T-cell (primary cell): ENCODE data around the gene RGS7BP. TPM values are rescaled to one million over a fixed set of nuclear protein-coding genes. Genes with fewer than 3 reads are reported as not detected.

Source experiments
- ATAC-seq, 4 experiments: fragments of 200-7000 bp in 3 of 4; fragments of 150-1000 bp in 1 of 4; cut with Tn5 transposase; replicated peaks in 1 of 4; 1 replicate in 3 of 4; 2 replicates in 1 of 4; pipeline ENCODE4 v1.10.0; 2021; ENCODE audit warnings: moderate library complexity in 3 of 4, mild to moderate bottlenecking in 2 of 4, moderate number of reproducible peaks in 1 of 4
- CTCF ChIA-PET, 2 donors: fragments of 300-600 bp; sonication (Branson Sonifier 250); formaldehyde crosslinking; loops; one replicate each; lab custom pipeline; 2022; ENCODE audit warnings: antibody characterized with exemption in 2 of 2; lab: Charles Lee
- POLR2A ChIA-PET, 2 donors: fragments of 300-600 bp; sonication (Branson Sonifier 250); formaldehyde crosslinking; loops; one replicate each; lab custom pipeline; 2022; ENCODE audit warnings: antibody characterized with exemption in 2 of 2; lab: Charles Lee
- DNase-seq, 35 experiments: peaks; one replicate each; pipeline versions ENCODE4 v3.0.0 to v3.0.0-alpha.2; 2013 to 2023
- H3K27ac ChIP-seq: one replicate; pipeline ENCODE4 v1.5.1; 2013; ENCODE audit warnings: low read length
- H3K27me3 ChIP-seq, 2 experiments: replicated peaks in 1 of 2; 1 replicate in 1 of 2; 2 replicates in 1 of 2; pipeline versions ENCODE4 v1.6.1 to v1.7.0; 2013; ENCODE audit warnings: low read length in 1 of 2, mixed read lengths in 1 of 2; ENCODE audit not compliant: control insufficient read depth in 2 of 2, insufficient read depth in 2 of 2; ENCODE audit errors: extremely low read depth in 1 of 2
- H3K36me3 ChIP-seq, 2 donors: 1 replicate in 1 of 2; 2 replicates in 1 of 2; pipeline versions ENCODE4 v1.6.1 to v1.7.0; 2013; ENCODE audit warnings: low read length in 1 of 2; ENCODE audit not compliant: control insufficient read depth in 2 of 2, insufficient read depth in 1 of 2; ENCODE audit errors: extremely low read depth in 1 of 2
- H3K4me1 ChIP-seq, 2 experiments: 1 replicate in 1 of 2; 2 replicates in 1 of 2; pipeline versions ENCODE4 v1.6.1 to v1.7.0; 2013; ENCODE audit warnings: low read length in 2 of 2, mixed read lengths in 1 of 2; ENCODE audit not compliant: insufficient read depth in 2 of 2, control insufficient read depth in 1 of 2; ENCODE audit errors: extremely low read depth in 1 of 2
- H3K4me3 ChIP-seq, 2 donors: 1 replicate in 1 of 2; 2 replicates in 1 of 2; pipeline versions ENCODE4 v1.5.1 to v1.7.0; 2013; ENCODE audit warnings: mild to moderate bottlenecking in 2 of 2, low read length in 1 of 2, moderate library complexity in 1 of 2; ENCODE audit not compliant: control insufficient read depth in 1 of 2; ENCODE audit errors: extremely low read depth in 1 of 2
- H3K9me3 ChIP-seq: 2 replicates; pipeline ENCODE4 v1.7.0; 2013
- H3K27ac Mint-ChIP-seq, 2 donors: one replicate each; pipeline ENCODE4 v1.8.0; 2020 to 2021; ENCODE audit warnings: mild to moderate bottlenecking in 2 of 2, mixed read lengths in 2 of 2
- H3K27me3 Mint-ChIP-seq, 2 donors: one replicate each; pipeline ENCODE4 v1.8.0; 2021 to 2022; ENCODE audit warnings: mixed read lengths in 2 of 2
- H3K36me3 Mint-ChIP-seq: one replicate; pipeline ENCODE4 v1.8.0; 2021; ENCODE audit warnings: mixed read lengths
- H3K4me1 Mint-ChIP-seq, 3 donors: one replicate each; pipeline ENCODE4 v1.8.0; 2020 to 2022; ENCODE audit warnings: mixed read lengths in 3 of 3, mild to moderate bottlenecking in 1 of 3
- H3K4me3 Mint-ChIP-seq, 3 donors: one replicate each; pipeline ENCODE4 v1.8.0; 2020 to 2022; ENCODE audit warnings: mild to moderate bottlenecking in 3 of 3, mixed read lengths in 3 of 3, moderate library complexity in 3 of 3
- H3K9me3 Mint-ChIP-seq, 3 donors: one replicate each; pipeline ENCODE4 v1.8.0; 2020 to 2022; ENCODE audit warnings: mixed read lengths in 3 of 3
- WGBS: methylation state at CpG from one replicate; pipeline ENCODE4 v1.1.5; 2013; ENCODE audit warnings: missing lambda C conversion rate; ENCODE audit not compliant: insufficient coverage; 5-methylcytosine and 5-hydroxymethylcytosine counted together
- total RNA-seq, 35 experiments: library from RNA in 6 of 35; stranded (reverse) in 6 of 35; fragments of 120-200 nt in 1 of 35; gene quantifications; one replicate each; pipeline versions ENCODE4 v1.2.1 to v1.2.4 and lab custom pipeline; 2013 to 2026

Gene RGS7BP
- total RNA-seq, 5 donors from 2014 or later (not counting 1 experiment from before 2014, with no cell fraction given), result not detected

DNA sequence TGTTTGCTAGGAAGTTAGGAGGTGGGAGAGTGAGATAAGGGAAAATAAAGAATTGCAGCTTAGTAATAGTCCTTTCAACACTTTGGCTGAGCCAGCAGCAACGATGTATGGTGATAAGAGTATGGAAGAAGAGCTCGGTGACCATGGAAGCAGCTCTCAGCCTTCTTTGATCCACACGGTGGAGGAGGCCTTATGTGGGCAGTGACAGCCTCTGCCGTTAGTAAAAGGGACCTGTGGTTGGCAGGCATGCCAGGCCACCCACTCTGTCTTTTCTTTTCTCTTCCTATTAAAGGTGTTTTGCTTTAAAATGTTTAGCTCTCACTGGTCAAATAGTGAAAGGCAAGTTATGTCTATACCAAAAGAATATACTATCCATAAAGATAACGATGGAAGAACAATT lies 7.7 kb downstream of the RGS7BP start:
- WGBS, result 30% methylated on average over 2 of the region's 5 CpGs
- Histone ChIP-seq H3K36me3 (no peaks in the 10 kb centered on the region), H3K4me1 (no peaks in the 10 kb centered on the region), H3K9me3 (no peaks in the 10 kb centered on the region), H3K27ac (no peak overlapping the region), H3K27me3 (no peaks in the 10 kb centered on the region), H3K4me3 (no peak overlapping the region)
- ATAC-seq (no peak), DNase-seq (no peak)
- H3K27me3 Mint-ChIP-seq, result peaks cover under 1 to 6% of the 10 kb centered on the region in 2 donors
- no peak overlapping the region for H3K27ac Mint-ChIP-seq
- H3K4me3 Mint-ChIP-seq, result no peak overlapping the region
- H3K36me3 Mint-ChIP-seq, result no peaks in the 10 kb centered on the region
- H3K9me3 Mint-ChIP-seq, result peaks cover 0 to 6% (median 0%) of the 10 kb centered on the region in 3 donors
- CTCF ChIA-PET, result no interaction called here
- POLR2A ChIA-PET, result no interaction called here
- no peaks in the 10 kb centered on the region for H3K4me1 Mint-ChIP-seq

DNA sequence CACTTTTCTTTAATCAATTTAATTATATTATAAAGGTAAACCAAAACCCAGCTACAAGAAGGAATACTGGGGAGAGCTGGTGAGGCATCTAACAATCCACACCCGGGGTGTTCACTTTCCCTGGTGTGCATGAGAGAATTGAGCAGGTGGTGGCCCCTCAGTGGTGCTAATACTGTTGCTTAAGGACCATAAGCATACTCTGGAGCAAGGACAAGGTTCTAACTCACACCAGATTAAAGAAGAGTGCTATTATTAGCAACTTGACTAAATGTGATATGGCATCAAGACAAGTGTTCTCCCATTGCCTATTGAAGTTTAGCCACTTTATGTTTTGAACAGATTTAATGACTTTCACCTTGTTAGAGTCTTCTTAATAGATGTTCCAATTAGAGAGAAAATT lies 8.8 kb downstream of the RGS7BP start:
- ChIA-PET POLR2A (no interaction called here), CTCF (no interaction called here)
- peaks cover 0 to 4% of the 10 kb centered on the region in 2 donors for H3K27me3 Mint-ChIP-seq
- H3K4me1 Mint-ChIP-seq, result no peaks in the 10 kb centered on the region
- no peak overlapping the region for H3K4me3 ChIP-seq
- H3K36me3 ChIP-seq, result no peaks in the 10 kb centered on the region
- H3K9me3 Mint-ChIP-seq, result peaks cover 0 to 6% (median 0%) of the 10 kb centered on the region in 3 donors
- no peak overlapping the region for H3K4me3 Mint-ChIP-seq
- ATAC-seq (no peak), DNase-seq (no peak)
- no peaks in the 10 kb centered on the region for H3K36me3 Mint-ChIP-seq
- H3K4me1 ChIP-seq, result no peaks in the 10 kb centered on the region
- H3K27ac ChIP-seq, result no peak overlapping the region
- 80% methylated on average over 1 of the region's 1 CpG for WGBS
- H3K27ac Mint-ChIP-seq, result no peak overlapping the region
- no peaks in the 10 kb centered on the region for H3K9me3 ChIP-seq
- H3K27me3 ChIP-seq, result no peaks in the 10 kb centered on the region

DNA sequence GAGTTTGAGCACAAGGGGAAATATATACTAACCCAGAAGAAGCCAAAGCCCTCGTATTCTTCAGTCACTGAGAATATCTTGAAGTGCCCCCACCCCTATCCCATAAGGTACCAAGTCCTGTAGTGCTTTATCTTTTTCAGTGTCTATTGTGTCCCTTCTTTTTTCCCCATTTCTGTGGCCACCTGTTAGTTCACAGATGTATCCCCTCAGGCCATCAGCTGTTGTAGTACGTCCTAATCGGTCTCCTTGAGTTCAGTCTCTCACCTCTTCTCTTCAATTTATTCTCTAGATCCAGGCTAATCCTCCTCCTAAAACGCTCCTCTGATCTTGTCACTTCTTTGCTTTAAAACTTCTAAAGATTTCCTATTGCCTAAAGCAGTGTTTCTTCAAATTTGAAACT lies 10.4 kb downstream of the RGS7BP start:
- Mint-ChIP-seq H3K4me1 (no peaks in the 10 kb centered on the region), H3K9me3 (peaks cover 0 to 6% (median 0%) of the 10 kb centered on the region in 3 donors), H3K36me3 (no peaks in the 10 kb centered on the region), H3K27ac (no peak overlapping the region), H3K27me3 (peaks cover 0 to 4% of the 10 kb centered on the region in 2 donors), H3K4me3 (no peak overlapping the region)
- no peaks in the 10 kb centered on the region for H3K9me3 ChIP-seq
- no peak overlapping the region for H3K27ac ChIP-seq
- H3K4me3 ChIP-seq, result no peak overlapping the region
- CTCF ChIA-PET, result no interaction called here
- WGBS, result 100% methylated on average over 2 of the region's 4 CpGs
- no peaks in the 10 kb centered on the region for H3K27me3 ChIP-seq
- DNase-seq, result no peak
- no peaks in the 10 kb centered on the region for H3K4me1 ChIP-seq
- ATAC-seq, result no peak
- POLR2A ChIA-PET, result no interaction called here
- H3K36me3 ChIP-seq, result no peaks in the 10 kb centered on the region

DNA sequence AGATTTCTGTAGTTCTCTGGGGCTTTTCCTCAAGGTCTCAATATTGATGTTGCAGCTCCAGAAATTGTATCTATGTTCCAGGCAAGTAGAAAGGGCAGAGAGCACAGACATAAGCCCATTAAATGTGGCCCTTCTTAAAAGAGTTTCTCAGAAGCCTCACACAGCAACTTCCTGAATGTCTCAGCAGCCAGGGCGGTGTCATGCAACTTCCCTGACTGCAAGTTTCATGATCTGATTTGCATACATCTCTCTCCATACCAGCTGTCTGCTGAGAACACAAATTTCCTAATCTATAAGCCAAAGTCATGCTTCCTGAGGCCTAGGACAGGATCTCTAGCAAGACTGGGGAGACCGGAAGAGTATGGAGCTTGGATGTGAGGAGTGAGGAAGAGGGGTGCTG lies 13.0 kb downstream of the RGS7BP start:
- Histone ChIP-seq H3K9me3 (no peaks in the 10 kb centered on the region), H3K4me1 (no peaks in the 10 kb centered on the region), H3K27me3 (no peaks in the 10 kb centered on the region), H3K27ac (no peak overlapping the region), H3K4me3 (no peak overlapping the region), H3K36me3 (no peaks in the 10 kb centered on the region)
- Mint-ChIP-seq H3K4me1 (no peaks in the 10 kb centered on the region), H3K27me3 (peaks cover 0 to 4% of the 10 kb centered on the region in 2 donors), H3K27ac (no peak overlapping the region), H3K9me3 (peaks cover 0 to 9% (median 0%) of the 10 kb centered on the region in 3 donors), H3K36me3 (no peaks in the 10 kb centered on the region), H3K4me3 (no peak overlapping the region)
- WGBS, result no CpG with 5 or more reads among the region's 2 CpGs
- ChIA-PET POLR2A (interaction anchor here in 1 of 2 donors (0.5 kb wide), 1 partner anchor 11 kb away, joined by 3 read pairs; no protein-coding TSS in a partner anchor), CTCF (no interaction called here)
- ATAC-seq (no peak), DNase-seq (no peak)

DNA sequence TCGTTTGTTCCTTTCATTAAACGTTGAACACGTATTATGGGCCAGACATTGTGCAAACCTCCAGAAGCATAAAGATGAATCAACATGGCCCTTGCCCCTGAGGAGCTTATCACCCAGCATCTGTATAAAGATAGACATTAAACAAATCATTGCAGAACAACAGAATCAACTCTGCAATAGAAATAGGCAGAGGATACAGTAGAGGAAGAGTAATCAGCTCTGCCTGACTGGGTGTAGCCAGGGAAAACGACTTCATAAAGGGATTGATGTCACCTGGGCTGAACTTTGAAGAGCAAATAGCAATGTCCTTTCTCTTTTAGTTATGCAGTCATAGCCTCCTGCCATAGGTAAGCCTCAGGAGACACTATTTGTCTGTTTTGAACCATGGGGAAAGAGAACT lies 13.4 kb downstream of the RGS7BP start:
- ATAC-seq (no peak), DNase-seq (no peak)
- H3K36me3 ChIP-seq, result no peaks in the 10 kb centered on the region
- H3K9me3 ChIP-seq, result no peaks in the 10 kb centered on the region
- Mint-ChIP-seq H3K36me3 (no peaks in the 10 kb centered on the region), H3K4me3 (no peak overlapping the region), H3K27me3 (peaks cover 0 to 2% of the 10 kb centered on the region in 2 donors), H3K27ac (no peak overlapping the region), H3K9me3 (peaks cover 0 to 9% (median 0%) of the 10 kb centered on the region in 3 donors), H3K4me1 (no peaks in the 10 kb centered on the region)
- 14% methylated on average over 1 of the region's 4 CpGs for WGBS
- no peak overlapping the region for H3K4me3 ChIP-seq
- ChIA-PET CTCF (no interaction called here), POLR2A (no interaction called here)
- H3K27me3 ChIP-seq, result no peaks in the 10 kb centered on the region
- H3K27ac ChIP-seq, result no peak overlapping the region
- H3K4me1 ChIP-seq, result no peaks in the 10 kb centered on the region

DNA sequence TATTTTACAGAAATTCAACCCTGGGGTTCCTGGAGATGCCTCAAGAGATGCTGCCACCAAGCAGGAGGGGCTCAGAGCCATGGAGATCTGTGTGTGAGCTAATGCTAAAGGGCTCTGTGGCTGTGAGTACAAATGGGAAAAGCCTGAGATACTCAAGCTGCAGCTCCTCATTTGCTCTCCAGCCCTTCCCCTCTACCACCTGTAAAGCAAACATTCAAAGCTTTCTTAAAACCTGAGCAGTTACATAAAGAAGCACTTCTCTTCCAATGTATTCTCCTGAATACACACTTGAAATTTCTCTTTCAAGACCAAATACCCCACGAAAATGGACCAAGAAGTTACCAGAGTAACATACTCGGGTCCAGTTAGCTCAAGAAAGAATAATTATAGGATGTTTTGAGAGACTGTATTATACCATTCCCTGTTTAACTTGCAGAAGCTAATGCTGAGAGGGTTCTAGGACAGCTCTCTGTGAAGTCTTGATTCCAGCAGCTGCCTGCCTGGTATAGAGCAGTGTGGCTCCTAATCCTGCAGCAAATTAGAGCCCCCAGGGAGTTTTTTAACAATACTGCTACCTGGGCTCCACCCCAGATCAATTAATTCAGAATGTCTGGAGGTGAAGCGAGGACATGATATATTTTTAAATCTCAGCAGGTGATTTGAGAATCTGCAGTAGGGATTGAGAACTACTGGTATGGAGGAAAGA lies 21.1 kb downstream of the RGS7BP start:
- ChIA-PET CTCF (no interaction called here), POLR2A (no interaction called here)
- ATAC-seq (no peak), DNase-seq (no peak)
- peaks cover 7 to 10% of the 10 kb centered on the region in 2 donors for H3K27me3 Mint-ChIP-seq
- no CpG with 5 or more reads among the region's 3 CpGs for WGBS
- no peaks in the 10 kb centered on the region for H3K36me3 Mint-ChIP-seq
- H3K27me3 ChIP-seq, result no peaks in the 10 kb centered on the region
- no peaks in the 10 kb centered on the region for H3K36me3 ChIP-seq
- no peak overlapping the region for H3K4me3 Mint-ChIP-seq
- peaks cover 0 to 3% (median 0%) of the 10 kb centered on the region in 3 donors for H3K9me3 Mint-ChIP-seq
- H3K4me1 ChIP-seq, result no peaks in the 10 kb centered on the region
- no peaks in the 10 kb centered on the region for H3K4me1 Mint-ChIP-seq
- H3K4me3 ChIP-seq, result no peak overlapping the region
- no peak overlapping the region for H3K27ac ChIP-seq
- H3K9me3 ChIP-seq, result no peaks in the 10 kb centered on the region
- H3K27ac Mint-ChIP-seq, result no peak overlapping the region
